Right ventricle myocardium inferior (tissue), 1 donor: ENCODE results near the gene ASPDH. TPM values are rescaled to one million over a fixed set of nuclear protein-coding genes. Genes with fewer than 3 reads are reported as not detected.
"Not testable (repeated sequence)": the region's sequence is repeated elsewhere in the genome, so short reads cannot be mapped to it uniquely, and the experiment has no call there.

ENCODE experiments used
- ATAC-seq: fragments of 200-7000 bp; cut with Tn5 transposase; one replicate; pipeline ENCODE4 v1.9.1; 2020; ENCODE audit warnings: mild to moderate bottlenecking, moderate library complexity
- DNase-seq: peaks from one replicate; pipeline ENCODE4 v3.0.0; 2021; ENCODE audit errors: missing footprints
- intact Hi-C: fragments of 100-400 bp; cut with DNase I; formaldehyde crosslinking; loops from one replicate; pipeline ENCODE4 v1.11.0; 2022
- total RNA-seq: library from RNA; stranded (reverse); fragmentation: NEBNext Ultra II Directional; extraction: Animal tissue kit (Norgen Biotek cat#: 25700); gene quantifications from one replicate; pipeline ENCODE4 v1.2.1, GENCODE V29; 2021
- donor health status: DM: no; HTN: yes; CAD: no; lungs with severe emphysema.

Gene ASPDH
- total RNA-seq, 1 donor from 2014 or later: not detected

DNA sequence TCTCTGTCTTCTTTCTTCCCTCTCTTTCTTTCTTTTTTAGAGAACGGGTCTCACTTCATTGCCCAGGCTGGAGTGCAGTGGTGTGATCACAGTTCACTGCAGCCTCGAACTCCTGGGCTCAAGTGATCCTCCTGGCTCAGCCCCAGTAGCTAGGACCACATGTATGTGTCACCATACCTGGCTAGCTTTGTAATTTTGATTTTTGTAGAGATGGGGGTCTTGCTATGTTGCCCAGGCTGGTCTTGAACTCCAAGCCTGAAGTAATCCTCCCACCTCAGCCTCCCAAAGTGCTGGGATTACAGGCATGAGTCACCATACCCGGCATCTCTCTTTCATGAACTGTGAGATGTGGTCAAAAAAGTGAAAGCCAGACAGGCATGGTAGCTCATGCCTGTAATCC, 40.4 kb downstream of the ASPDH start:
- ATAC-seq, DNase-seq: not testable (repeated sequence)
- intact Hi-C loops: loop anchor here (10.0 kb wide), 1 partner anchor 81 kb away; no protein-coding TSS in a partner anchor

DNA sequence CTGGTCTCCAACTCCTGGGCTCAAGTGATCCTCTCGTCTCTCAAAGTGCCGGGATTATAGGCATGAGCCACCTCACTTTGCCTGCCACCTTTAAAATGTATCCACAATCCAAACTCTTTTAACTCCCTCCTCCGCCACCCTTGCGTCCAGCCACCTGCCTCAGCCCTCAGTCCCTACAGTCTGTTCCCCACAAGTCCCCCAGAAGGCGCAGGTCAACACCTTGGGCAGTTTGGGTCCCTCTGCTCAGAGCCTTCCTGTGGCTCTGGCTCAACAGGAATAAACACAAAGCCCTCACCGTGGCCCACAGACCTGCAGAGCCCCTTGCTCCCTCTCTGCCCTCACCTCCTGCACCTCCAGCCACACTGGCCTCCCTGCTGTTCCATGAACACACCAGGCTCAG, 44.9 kb downstream of the ASPDH start:
- DNase-seq (no peak), ATAC-seq (no peak)
- intact Hi-C loops: no loop called here

DNA sequence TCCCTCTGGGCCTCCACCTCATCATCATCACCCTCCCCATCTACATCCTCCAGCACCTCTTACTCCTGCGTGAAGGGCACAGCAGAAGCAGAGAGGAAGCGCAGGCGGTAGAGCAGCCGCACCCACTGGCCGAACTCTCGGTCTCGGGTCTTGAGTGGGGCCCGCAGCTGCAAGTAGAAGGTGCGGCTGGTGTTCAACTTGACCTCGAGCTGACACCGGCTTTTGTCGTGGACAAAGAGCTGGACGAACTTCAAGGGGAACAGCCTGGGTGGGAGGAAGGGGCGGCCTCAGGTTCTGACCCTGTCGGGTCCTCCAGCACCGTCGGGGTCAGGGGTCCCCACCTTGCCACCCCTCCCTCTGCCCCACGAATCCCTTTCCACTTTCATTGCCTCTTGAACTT, 46.1 kb downstream of the ASPDH start:
- ATAC-seq (no peak), DNase-seq (no peak)
- intact Hi-C loops: no loop called here

DNA sequence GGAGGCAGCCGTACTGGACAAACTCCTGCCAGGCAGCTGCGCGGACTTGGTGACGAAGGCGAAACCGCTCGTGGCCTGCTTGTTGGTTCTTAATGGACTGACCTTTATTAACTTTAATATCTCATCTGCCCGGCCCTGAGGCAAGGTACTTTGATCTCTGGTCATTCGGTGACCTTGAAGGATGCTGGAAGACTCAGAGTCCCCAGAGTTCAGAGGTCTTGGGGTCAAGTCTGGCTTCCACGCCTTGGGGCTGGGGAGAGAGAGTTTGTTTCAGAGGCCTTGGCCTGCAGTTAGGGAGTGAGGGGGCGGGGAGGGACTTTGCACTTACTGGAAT, 47.0 kb downstream of the ASPDH start:
- intact Hi-C loops: no loop called here
- ATAC-seq (no peak), DNase-seq (no peak)

DNA sequence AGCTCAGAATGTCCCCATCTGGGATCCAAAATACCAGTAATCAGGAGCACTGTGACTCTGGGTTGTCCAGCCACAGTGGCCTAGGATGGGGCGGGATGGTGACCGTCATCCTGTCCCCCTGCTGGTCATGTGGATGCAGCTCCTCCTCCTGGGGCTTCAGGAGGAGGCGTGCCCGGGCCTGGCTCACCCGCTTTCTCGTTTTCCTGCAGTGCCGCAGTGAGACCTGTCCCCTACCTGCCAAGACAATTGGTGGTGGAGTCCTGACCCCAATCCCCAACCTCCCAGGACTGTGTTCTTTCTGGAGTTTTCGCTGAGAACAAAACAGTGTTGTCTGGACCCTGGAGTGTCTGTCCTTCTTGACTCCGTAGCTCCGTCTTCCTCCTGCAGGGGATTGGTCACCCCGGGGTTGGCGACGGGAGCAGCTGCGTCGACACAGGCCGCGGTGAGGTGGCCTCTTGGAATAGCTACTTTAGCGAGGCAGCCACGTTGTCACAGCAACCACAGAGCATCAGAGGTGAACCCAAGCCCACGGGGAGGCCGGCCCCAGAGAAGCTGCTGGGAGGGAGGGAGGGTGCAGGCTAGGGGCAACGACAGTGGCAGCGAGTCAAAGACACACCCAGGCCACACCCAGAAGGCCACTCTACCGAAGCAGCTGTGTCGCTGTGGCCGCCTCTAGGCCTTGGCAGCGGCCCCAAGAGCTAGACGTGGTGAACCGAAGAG, 47.6 kb downstream of the ASPDH start:
- intact Hi-C loops: no loop called here
- no peak for ATAC-seq
- no peak for DNase-seq

DNA sequence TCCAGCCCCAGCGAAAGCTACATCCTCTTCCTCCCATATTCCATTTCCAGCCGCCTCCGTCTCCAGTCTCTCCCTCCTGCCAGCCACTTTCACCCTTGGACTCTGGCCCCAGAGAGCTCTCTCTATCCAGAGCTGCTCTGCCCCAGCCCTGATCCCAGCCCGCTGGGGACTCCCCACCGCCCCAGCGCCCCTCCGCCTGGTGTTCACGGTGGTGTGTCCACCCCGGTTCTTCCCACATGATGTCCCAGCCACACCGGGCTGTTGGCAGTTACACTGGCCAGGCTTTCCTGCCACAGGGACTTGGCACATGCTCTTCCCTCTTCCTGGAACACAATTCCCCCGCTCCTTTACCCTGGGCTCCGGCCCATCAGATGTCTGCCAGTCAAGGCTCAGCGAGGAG, 48.7 kb downstream of the ASPDH start:
- DNase-seq (no peak), ATAC-seq (no peak)
- intact Hi-C loops: no loop called here

DNA sequence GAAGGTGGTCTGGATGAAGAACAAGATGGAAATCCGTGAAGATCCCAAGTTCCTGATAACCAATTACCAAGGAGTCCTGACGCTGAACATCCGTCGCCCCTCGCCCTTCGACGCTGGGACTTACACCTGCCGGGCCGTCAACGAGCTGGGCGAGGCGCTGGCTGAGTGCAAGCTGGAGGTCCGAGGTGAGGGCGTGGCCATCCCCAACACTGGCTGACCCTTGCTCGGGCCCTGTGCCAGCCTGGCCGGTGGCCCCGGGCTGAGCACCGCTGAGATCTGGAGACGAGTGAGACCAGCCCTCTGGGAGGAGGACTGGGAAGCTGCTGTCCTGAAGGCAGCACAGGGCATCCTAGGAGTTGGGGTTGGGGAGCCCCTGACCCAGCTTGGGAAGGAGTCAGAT, 49.4 kb downstream of the ASPDH start:
- DNase-seq (no peak), ATAC-seq (no peak)
- intact Hi-C loops: no loop called here

DNA sequence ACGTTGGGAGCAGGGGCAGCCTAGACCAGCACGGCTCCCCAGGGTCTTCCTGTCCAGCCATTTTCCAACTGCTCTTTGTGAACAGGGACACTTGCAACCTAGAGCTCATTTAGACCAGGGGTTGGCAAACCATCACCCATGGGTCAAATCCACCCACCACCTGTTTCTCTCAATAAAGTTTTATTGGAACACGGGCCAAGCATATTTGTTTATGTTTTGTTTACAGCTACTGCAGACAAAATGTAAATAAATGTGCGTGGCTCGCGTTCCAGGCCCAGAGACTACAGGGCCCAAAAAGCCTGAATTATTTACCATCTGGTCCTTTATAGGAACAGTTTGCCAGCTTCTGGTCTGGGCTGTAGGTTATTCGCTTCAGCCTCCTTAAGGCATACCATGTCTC, 50.7 kb downstream of the ASPDH start:
- ATAC-seq (no peak), DNase-seq (no peak)
- intact Hi-C loops: no loop called here

Other genes starting within 250 kb of the ASPDH start
- 1.7 TPM for gene KCNC3, start 184.5 kb downstream of the ASPDH start, total RNA-seq
- 0.27 TPM for gene NAPSA, start 148.3 kb downstream of the ASPDH start, total RNA-seq
- 69.5 TPM for gene NR1H2, start 137.5 kb downstream of the ASPDH start, total RNA-seq
- 10.8 TPM for gene POLD1, start 129.6 kb downstream of the ASPDH start, total RNA-seq
- gene SPIB, start 95.0 kb downstream of the ASPDH start, total RNA-seq: not detected
- gene MYBPC2, start 81.0 kb downstream of the ASPDH start, total RNA-seq: 0.08 TPM
- 78.0 TPM for gene EMC10, start 37.4 kb downstream of the ASPDH start, total RNA-seq
- 2.2 TPM for gene GARIN5A, start 37.1 kb downstream of the ASPDH start, total RNA-seq
- 43.7 TPM for gene JOSD2, start 2.7 kb downstream of the ASPDH start, total RNA-seq
- gene LRRC4B, start 54.5 kb upstream of the ASPDH start, total RNA-seq: 0.92 TPM
- gene SYT3, start 126.0 kb upstream of the ASPDH start, total RNA-seq: 0.27 TPM
- gene C19orf81, start 135.5 kb upstream of the ASPDH start, total RNA-seq: 2.5 TPM
- 0.22 TPM for gene SHANK1, start 205.9 kb upstream of the ASPDH start, total RNA-seq
- 4.0 TPM for gene CLEC11A, start 209.5 kb upstream of the ASPDH start, total RNA-seq